ENCODE results near the gene BTBD2. TPM values are rescaled to one million over a fixed set of nuclear protein-coding genes. Genes with fewer than 3 reads are reported as not detected.

Gene BTBD2
- total RNA-seq, 2 donors from 2014 or later: 44.2 to 56.0 TPM

DNA sequence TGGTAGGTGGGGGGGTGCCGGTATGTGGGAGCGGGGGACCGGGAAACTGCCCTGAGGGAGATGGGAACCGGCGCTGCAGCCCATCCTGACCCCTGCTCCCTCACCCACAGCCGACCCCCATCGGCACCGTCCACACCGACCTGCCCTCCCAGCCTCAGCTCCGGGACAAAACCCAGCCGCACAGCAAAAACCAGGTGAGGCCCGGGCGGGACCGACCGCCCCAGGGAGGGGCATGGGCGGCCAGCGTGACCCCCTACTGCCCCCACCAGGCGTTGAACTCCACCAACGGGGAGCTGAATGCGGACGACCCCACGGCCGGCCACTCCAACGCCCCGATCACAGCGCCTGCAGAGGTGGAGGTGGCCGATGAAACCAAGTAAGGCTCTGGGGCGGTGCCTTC, 35.9 kb downstream of the BTBD2 start:
- H3K9me3 Mint-ChIP-seq: no peaks in the 10 kb centered on the region
- H3K27ac Mint-ChIP-seq: no peak overlapping the region
- H3K36me3 Mint-ChIP-seq (ENCODE audit: low read depth): peaks cover 42% of the 10 kb centered on the region
- no peak overlapping the region for H3K4me3 Mint-ChIP-seq
- H3K4me1 Mint-ChIP-seq: no peaks in the 10 kb centered on the region
- H3K27me3 Mint-ChIP-seq: no peaks in the 10 kb centered on the region
- no peak for ATAC-seq (replicated peaks)

DNA sequence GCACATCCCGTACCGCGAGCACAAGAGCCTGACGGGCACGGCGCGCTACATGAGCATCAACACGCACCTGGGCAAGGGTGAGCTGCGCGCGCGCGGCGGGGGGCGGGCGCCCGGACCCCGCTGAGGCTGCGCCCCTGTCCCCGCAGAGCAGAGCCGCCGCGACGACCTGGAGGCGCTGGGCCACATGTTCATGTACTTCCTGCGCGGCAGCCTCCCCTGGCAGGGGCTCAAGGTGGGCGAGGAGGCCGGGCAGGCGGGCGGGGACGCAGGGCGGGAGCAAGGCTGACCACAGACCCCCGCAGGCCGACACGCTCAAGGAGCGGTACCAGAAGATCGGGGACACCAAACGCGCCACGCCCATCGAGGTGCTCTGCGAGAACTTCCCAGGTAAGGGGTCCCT, 36.5 kb downstream of the BTBD2 start:
- Mint-ChIP-seq H3K27ac (no peak overlapping the region), H3K4me1 (no peaks in the 10 kb centered on the region), H3K36me3 (ENCODE audit: low read depth) (peaks cover 36% of the 10 kb centered on the region), H3K4me3 (no peak overlapping the region), H3K27me3 (no peaks in the 10 kb centered on the region), H3K9me3 (no peaks in the 10 kb centered on the region)
- ATAC-seq (replicated peaks): no peak

DNA sequence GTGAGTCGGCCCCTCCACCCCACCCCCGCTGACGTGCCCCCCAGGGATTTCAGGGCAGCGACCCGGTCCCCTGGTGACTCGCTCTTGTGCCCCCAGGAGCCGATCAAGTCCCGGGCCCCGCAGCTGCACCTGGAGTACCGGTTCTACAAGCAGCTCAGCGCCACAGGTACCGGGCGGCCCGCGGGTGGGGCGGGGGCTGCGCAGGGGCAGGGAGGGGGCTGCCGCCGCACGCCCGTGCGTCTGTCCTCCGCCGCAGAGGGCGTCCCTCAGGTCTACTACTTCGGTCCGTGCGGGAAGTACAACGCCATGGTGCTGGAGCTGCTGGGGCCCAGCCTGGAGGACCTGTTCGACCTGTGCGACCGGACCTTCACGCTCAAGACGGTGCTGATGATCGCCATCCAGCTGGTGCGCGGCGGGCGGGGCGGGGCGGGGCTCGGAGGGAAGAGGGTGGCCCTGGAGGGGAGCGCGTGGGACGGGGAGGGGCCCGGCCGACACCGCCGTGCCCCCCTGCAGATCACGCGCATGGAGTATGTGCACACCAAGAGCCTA, 37.1 kb downstream of the BTBD2 start:
- H3K4me1 Mint-ChIP-seq: peaks cover 3% of the 10 kb centered on the region
- ATAC-seq (replicated peaks): no peak
- H3K27ac Mint-ChIP-seq: no peak overlapping the region
- no peak overlapping the region for H3K4me3 Mint-ChIP-seq
- H3K27me3 Mint-ChIP-seq: no peaks in the 10 kb centered on the region
- H3K36me3 Mint-ChIP-seq (ENCODE audit: low read depth): peaks cover 36% of the 10 kb centered on the region
- no peaks in the 10 kb centered on the region for H3K9me3 Mint-ChIP-seq

DNA sequence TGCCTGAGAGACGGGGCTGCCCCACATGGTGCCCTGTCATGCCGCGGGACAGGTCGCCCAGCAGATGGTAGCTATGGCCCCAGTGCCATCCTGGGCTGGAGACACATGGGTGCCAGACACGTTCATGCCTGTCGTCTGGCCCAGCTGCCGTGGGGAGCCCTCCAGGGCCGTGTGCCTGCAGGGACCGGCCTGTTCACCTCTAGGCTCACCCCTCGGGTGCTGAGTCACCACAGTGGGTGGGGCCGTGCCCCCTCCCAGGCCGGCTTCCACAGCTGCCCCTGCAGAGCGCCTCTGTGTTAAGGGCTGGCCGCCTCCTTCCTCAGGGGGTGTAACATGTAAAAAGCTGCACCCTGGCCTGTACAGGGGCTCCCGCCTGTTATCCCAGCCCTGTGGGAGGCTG, 38.4 kb downstream of the BTBD2 start:
- Mint-ChIP-seq H3K9me3 (no peaks in the 10 kb centered on the region), H3K27ac (no peak overlapping the region), H3K36me3 (ENCODE audit: low read depth) (peaks cover 36% of the 10 kb centered on the region), H3K27me3 (no peaks in the 10 kb centered on the region), H3K4me3 (no peak overlapping the region), H3K4me1 (peaks cover 4% of the 10 kb centered on the region)
- ATAC-seq (replicated peaks): no peak

DNA sequence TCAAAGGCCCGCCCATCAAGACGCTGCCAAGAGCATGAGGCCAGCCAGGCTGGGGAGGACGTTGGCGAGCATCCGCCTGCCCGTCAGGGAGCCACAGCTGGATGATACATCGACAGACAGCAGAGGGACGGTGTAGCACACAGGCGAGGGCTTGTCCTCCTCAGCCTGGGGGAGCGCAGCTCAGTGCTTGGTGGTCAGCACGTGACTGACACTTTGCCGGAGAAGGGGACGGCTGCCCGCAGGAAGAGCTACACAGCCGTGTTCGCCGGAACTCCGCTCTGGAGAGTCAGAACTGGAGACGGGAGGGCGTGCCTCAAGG, 40.4 kb downstream of the BTBD2 start:
- H3K4me3 Mint-ChIP-seq: no peak overlapping the region
- H3K9me3 Mint-ChIP-seq: no peaks in the 10 kb centered on the region
- ATAC-seq (replicated peaks): no peak
- H3K4me1 Mint-ChIP-seq: peaks cover 4% of the 10 kb centered on the region
- peaks cover 34% of the 10 kb centered on the region for H3K36me3 Mint-ChIP-seq (ENCODE audit: low read depth)
- H3K27me3 Mint-ChIP-seq: no peaks in the 10 kb centered on the region
- H3K27ac Mint-ChIP-seq: no peak overlapping the region

DNA sequence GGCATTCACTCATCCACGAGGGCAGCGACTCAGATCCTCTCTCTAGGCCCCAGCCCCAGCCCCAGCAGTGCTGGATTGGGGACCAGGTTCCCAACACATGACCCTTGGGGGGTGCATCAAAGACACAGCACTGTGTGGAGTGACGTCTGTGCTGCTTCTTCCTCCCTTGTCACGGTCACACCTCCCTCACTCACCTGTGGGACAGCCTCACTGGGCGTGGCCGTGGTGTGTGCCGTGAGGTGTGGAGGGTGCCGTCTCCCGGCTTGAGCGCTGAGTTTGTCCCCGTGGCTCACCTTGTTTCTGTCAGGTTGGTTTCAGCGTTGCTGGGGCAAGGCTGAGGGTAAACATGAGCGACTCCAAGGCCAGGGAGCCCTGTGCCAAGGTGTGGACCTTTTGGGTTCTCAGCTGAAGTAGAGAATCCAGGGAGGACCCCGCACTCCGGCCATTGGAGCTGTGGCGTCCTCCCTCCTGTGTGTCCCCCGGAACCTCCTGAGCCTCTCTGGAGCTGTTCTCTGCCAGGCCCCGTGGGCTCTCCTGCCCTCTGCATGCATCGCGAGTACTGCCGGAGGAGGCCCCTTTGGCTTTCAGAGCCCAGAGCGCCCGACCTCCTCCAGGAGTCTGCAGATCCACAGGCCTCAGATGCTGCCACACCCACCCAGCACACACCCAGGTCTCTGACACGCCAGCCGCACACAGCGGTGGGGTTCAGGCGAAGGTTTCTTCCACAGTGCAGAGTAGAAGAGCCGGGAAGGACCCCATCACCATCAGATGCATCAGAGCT, 40.9 kb downstream of the BTBD2 start:
- Mint-ChIP-seq H3K4me3 (no peak overlapping the region), H3K27me3 (no peaks in the 10 kb centered on the region), H3K9me3 (no peaks in the 10 kb centered on the region), H3K27ac (no peak overlapping the region), H3K4me1 (peaks cover 4% of the 10 kb centered on the region), H3K36me3 (ENCODE audit: low read depth) (peaks cover 36% of the 10 kb centered on the region)
- ATAC-seq (replicated peaks): no peak

DNA sequence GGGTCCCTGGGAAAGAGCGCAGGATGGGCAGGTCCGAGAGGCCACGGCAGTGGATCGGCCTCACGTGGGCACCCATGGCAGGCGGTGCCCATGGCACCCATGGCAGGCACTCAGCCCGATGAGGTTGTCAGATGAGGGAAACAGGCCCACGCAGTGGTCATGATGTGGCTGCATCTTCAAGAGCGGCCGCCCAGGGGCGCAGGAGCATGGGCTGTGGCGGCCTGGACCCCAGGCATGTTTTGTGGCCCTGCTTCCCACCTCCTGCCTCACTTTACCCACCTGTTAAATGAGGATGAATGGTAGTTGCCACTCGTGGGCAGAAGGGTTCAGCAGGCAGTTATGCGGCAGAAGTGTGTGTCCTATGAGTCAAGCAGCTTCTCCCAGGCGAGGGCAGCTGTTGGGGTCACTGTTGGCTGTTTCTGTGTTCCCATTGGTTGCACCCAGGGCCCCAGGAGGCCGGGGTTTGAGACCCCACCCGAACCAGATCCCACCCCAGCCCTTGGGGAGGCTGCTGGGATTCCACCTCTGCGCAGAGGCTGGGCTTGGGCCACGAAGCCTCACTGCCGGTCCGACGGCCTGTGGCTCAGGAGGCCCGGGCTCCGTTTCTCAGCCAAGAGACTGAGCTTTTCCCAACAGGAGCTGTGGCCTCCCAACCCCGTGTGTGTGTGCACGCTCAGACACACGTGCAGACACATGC, 44.6 kb downstream of the BTBD2 start:
- Mint-ChIP-seq H3K4me3 (no peak overlapping the region), H3K36me3 (ENCODE audit: low read depth) (peaks cover 37% of the 10 kb centered on the region), H3K9me3 (no peaks in the 10 kb centered on the region), H3K27ac (no peak overlapping the region), H3K27me3 (no peaks in the 10 kb centered on the region), H3K4me1 (peaks cover 9% of the 10 kb centered on the region)
- no peak for ATAC-seq (replicated peaks)

DNA sequence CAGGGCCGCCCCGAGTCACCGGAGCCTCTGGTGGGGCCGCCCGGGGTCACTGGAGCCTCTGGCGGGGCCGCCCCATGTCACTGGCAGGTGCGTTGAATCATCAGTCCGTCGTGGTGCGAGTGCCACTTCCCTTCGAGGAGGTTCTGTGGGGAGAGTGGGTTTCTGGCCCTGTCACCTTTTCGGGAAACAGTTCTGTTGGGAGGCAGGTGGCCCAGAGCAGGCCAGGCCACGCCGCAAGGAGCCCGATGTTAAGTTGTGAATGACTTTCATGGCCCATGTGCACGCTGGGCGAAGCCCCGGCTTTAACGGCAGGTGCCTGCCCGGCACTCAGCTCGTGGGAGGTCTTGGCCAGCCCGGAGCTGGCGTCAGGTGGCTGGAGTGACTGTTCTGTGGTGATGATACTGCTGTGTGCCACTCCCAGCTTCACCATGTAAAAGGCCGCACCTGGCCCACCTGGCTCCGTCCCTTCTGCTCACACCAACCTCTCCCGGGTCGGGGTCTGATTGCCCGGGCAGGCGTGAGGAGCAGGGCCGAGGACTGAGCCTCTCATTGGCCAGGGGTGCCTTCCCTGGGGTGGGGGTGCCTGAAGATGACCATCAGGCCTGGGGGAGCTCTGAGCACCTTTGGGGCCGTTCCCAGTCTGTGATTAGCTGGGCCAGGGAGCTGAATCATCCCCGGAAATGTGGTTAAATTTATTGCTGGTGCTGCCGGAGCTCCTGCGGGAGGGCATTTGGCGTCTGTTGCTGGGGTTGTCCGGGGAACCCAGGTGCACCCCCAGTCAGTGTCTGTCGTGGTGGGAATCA, 45.3 kb downstream of the BTBD2 start:
- Mint-ChIP-seq H3K27me3 (no peaks in the 10 kb centered on the region), H3K4me1 (peaks cover 11% of the 10 kb centered on the region), H3K4me3 (no peak overlapping the region), H3K9me3 (no peaks in the 10 kb centered on the region), H3K27ac (no peak overlapping the region), H3K36me3 (ENCODE audit: low read depth) (peaks cover 32% of the 10 kb centered on the region)
- ATAC-seq (replicated peaks): no peak

DNA sequence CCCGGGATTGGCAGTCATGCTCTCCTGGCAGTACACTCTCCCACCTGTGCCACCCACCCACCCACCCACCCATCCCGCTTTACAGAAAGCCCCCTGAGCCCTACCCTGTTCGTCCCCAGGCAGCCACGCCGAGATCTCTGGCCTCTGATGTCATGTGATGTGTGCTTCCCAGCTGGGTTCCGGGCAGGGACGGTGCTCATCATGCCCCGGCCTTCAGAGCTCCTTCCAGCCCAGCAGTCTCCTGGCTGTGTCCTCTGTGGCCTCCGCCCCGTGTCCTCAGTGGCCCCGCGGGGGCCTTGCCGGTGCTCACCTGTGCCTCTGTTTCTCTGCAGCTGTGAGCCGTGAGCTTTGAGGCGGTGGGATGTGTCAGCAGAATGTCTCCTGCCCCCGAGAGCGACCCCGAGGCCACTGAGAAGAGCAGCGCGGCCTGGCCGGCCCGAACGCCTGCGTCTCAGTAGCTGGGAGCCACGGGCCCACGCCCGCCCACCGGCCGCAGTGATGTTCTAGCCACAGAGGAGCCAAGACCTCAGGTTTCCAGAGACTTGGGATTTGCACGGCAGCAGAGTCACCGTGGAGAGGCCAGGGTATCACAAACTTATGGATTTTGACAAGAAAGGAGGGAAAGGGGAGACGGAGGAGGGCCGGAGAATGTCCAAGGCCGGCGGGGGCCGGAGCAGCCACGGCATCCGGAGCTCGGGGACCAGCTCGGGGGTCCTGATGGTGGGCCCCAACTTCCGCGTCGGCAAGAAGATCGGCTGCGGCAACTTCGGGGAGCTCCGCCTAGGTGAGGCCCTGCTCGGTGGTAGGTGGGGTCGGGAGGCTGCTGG, 46.1 kb downstream of the BTBD2 start:
- Mint-ChIP-seq H3K36me3 (ENCODE audit: low read depth) (peaks cover 28% of the 10 kb centered on the region), H3K9me3 (no peaks in the 10 kb centered on the region), H3K4me1 (peaks cover 11% of the 10 kb centered on the region), H3K27me3 (no peaks in the 10 kb centered on the region), H3K4me3 (no peak overlapping the region), H3K27ac (no peak overlapping the region)
- no peak for ATAC-seq (replicated peaks)

DNA sequence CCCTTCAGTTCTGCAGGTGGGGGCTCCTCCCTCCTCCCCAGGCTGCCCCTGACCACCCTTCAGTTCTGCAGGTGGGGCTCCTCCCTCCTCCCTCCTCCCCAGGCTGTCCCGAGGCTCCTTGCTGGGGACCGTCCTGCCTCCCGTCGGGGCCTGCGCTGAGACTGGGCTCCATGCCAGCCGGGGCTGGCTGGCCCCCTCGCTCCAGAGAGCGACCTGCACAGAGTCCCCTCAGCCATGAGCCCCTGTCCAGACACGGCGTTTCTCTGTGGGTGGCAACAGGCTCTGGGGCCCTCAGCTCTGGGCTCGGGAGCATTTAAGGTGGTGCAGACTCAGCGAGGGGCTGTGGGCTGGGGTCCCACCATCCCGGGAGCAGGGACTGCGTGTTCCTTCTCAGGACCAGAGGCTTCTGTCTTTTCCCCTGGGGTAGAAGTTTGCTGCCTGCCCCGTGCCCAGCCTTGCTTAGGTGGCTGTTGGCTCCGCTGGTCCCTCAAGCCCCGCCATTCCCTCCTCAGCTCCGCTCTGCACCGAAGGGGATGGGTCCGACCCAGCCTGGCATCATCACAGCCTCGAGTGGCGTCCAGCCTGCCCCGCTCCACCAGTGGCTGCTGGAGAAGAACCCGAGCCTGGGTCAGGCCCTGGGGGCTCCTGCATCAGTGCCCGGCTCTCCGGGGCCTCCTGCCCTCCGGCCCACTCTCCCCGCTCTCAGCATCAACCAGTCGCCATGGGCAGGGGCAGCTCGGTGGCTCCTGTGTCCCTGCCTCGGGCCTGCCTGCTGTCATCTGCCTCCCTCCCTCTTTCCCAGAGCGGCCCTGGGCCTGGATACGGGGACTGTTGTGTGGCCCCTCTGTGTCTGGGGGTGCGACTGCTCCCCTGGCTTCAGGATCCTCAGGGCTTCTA, 47.0 kb downstream of the BTBD2 start:
- H3K9me3 Mint-ChIP-seq: no peaks in the 10 kb centered on the region
- H3K36me3 Mint-ChIP-seq (ENCODE audit: low read depth): peaks cover 27% of the 10 kb centered on the region
- no peak overlapping the region for H3K27ac Mint-ChIP-seq
- ATAC-seq (replicated peaks): no peak
- H3K4me3 Mint-ChIP-seq: no peak overlapping the region
- peaks cover 9% of the 10 kb centered on the region for H3K4me1 Mint-ChIP-seq
- H3K27me3 Mint-ChIP-seq: no peaks in the 10 kb centered on the region

DNA sequence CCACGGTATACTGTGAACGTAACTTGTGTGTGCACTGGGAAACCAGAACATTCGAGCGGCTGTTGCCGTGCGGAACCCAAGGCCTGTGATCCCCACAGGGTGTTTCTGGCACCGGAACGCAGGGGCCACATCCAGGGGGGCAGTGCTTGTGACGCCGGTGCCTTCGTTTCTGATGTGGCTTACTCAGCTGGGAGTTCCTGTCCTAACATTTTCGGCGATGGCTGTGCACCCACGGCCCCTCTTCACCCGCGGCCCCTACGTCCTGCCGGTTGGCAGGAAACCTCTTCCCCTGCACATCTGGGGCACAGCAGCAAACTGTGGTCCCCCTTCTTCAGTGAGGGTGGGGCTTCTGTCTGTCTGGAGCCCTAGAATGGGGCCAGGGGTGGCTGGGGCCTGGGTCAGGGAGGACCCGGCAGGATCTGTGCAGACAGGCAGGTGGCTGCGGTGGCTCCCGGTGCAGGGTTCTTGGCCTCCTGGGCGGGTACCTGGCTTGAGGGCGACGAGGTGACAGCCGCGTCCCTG, 48.4 kb downstream of the BTBD2 start:
- Mint-ChIP-seq H3K36me3 (ENCODE audit: low read depth) (peaks cover 19% of the 10 kb centered on the region), H3K27me3 (no peaks in the 10 kb centered on the region), H3K4me3 (peak overlapping the region; percentile 51), H3K4me1 (peaks cover 7% of the 10 kb centered on the region), H3K27ac (peak overlapping the region; percentile 56), H3K9me3 (no peaks in the 10 kb centered on the region)
- peak; percentile 40 for ATAC-seq (replicated peaks)

DNA sequence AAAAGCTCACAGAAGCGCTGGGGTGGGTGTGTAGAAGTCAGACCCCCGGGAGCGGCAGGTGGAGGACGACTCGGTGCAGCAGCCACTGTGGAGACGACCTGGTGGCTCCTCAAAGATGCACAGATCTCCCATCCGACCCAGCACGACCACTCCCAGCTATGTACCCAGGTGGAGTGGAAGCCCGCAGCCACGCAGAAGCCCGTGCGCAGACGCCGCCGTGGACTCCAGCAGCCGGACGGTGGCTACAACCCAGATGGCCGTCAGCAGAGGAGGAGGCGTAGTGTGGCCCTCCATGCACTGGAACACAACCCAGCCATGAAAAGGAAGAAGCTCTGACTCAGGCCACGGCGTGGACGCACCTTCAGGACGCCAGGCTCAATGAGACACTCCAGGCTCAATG, 52.8 kb downstream of the BTBD2 start:
- Mint-ChIP-seq H3K4me3 (no peak overlapping the region), H3K36me3 (ENCODE audit: low read depth) (peaks cover 4% of the 10 kb centered on the region), H3K4me1 (peaks cover 7% of the 10 kb centered on the region), H3K9me3 (no peaks in the 10 kb centered on the region), H3K27ac (no peak overlapping the region), H3K27me3 (no peaks in the 10 kb centered on the region)
- no peak for ATAC-seq (replicated peaks)

Data from activated T-helper 17 cell treated with anti-CD3 and anti-CD28 coated beads, Interleukin-2, amount 50 U/mL, for 72 hours (primary cell).